ENCODE measurements around the gene MPIG6B.

DNA sequence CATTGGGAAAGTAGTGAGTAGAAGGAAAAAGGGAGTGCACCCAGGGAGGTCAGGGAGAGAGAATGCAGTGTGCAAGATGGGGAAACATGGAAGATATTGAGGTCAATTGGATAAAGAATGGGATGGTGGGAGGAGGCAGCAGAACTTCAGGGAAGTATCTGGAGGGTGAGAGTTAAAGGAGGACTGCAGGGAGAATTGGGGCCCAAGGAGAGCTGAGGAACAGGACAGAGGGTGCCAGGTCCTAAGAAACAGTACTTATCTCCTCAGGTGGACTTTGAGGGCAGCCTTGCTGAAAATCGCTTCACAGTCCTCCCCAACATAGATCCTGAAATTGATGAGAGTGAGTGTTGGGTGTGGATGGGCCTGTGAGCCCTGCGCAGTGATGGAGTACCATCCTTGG, 35.1 kb downstream of the MPIG6B start:
- no peak for TF ChIP-seq POLR2A (IDR thresholded peaks at IDR 0.05; ENCODE audit: low read depth, low read length)
- no peak for TF ChIP-seq TAF1 (IDR thresholded peaks at IDR 0.05; ENCODE audit: borderline replicate concordance, low read depth, low read length)

All from GM12892 (cell line).